Endometrial microvascular endothelial cells (primary cell): ENCODE measurements around the gene FAM240A. TPM values are rescaled to one million over a fixed set of nuclear protein-coding genes. Genes with fewer than 3 reads are reported as not detected.

Source experiments
- in situ Hi-C: cut with HindIII; loops from 2 replicates; pipeline ENCODE4 v1.10.0; 2017; ENCODE audit warnings: low sequenced_read_pairs, low pct_unique_long_range_greater_than_20kb; ENCODE audit errors: inconsistent ontology term
- total RNA-seq: library from RNA; depleted of rRNA; stranded (reverse); fragments of >200 nt; gene quantifications from one replicate; pipeline ENCODE4 v1.2.3, GENCODE V29; 2015; ENCODE audit errors: inconsistent ontology term

FAM240A gene
- total RNA-seq, 1 donor from 2014 or later: not detected

DNA sequence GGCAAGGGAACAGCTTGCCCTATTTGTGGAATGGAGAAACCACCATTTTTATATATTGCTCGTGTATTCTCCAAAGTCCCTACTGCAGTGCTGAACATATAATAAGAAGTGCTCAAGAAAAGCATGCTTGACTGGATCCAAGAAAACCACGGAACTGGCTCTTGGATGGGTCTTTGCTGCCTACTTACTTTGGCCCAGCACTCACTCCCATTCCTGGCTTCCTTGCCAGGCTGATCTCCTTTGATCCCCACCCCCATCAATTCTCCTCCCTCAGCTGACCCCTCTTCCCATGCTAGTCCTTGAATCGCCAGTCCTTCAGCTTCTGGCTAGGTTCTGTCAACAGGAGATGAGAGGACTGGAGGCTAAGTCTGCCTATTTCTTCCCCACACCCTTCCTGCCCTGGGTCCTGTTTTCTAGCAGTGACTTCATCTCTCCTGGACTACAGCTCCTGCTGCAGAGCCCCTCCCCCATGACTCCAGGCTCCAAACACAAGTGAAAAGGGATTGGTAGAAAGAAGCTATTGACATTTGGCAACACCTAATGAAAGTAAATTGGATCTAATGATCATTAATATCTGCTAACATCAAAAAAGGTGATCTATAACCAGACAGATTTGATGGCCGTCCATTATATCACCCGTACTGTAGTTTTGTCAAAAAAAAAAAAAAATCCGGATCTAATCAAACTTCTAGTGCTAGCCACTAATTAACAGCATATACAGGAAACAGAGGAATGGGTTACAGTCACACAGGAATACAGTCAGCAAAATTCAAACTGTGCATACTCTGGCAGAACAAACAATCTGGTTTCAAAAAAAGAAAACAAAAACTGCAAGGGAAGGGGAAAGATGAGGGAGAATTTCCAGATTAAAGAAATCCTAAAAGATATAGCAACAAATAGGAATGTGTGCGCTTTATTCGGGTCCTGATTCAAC is 7.8 kb downstream of the FAM240A start:
- in situ Hi-C loops: no loop called here

DNA sequence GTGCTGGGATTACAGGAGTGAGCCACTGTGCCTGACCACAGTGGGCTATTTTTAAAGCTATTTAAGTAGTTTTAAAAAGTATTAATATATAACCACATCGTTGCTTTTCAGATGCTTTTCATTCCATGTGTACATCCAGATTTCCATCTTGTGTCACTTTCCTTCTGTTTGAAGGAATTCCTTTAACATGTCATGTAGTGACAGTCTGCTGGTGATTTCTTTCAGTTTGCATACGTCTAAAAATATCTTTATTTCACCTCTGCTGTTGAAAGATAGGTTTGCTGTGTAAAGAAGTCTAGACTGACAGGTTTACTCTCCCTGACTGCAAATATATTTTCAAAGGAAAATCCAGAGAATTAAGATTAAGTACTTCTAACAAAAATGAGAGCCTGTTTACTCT is 12.2 kb downstream of the FAM240A start:
- in situ Hi-C loops: no loop called here

DNA sequence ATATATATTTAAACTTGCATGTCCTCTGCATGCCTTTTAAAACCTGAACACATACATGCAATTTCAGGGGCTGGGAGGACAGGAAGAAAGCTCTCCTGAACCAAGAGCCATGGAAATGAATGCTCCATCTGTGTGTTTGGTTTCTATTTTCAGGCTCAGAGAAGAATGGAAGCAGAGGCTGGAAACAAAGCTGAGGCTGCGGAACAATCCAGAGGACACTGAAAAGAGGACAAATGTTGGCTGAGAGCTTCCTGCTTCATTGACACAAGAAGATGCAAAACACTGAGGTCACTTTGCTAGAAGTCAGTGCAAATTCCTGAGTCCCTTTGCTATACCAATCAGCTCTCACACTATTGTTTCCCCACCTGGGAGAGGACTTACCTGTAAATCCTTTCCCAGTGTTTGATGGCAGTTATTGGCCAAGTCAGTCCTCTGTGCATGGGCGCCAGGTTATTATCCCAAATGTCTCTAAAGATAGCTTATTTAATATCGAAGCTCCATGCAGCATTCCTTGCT is 12.7 kb downstream of the FAM240A start:
- in situ Hi-C loops: no loop called here

DNA sequence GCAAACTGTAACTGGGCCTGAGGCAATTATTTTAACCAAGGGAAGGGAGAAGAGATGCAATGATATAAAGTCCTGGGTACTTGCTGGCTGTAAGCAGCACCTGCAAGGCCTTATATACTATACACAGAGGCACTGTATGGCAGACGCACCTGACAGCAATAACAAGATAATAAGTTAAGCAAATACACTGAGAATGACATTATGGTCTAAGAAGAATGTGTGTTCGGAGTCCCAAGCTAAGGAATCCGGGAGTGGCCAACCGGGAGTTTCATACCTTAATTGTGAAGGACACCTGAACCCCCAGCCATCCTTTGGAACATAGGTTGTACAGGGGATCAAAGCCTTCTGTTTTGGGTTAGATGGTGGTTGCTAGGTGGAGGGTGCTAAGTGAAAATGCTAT is 13.7 kb downstream of the FAM240A start:
- in situ Hi-C loops: no loop called here

DNA sequence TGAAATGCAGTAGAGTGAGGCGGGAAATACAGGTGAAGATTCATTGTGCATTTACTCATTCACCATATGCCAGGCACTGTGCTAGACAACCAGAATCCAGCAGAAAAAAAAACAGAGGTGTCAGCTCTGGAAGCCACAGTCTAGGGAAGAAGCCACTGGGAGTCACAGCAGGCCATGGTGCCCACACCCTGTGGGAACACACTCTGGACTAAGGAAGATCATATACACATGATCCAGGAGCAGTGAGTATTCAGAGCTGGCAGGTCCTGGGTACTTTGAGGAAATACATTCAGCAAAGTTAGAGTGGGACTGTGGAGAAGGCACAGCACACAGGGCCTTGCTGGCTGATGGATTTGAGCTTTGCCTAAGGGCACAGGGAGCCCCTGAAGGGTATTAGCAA is 14.8 kb downstream of the FAM240A start:
- in situ Hi-C loops: no loop called here

DNA sequence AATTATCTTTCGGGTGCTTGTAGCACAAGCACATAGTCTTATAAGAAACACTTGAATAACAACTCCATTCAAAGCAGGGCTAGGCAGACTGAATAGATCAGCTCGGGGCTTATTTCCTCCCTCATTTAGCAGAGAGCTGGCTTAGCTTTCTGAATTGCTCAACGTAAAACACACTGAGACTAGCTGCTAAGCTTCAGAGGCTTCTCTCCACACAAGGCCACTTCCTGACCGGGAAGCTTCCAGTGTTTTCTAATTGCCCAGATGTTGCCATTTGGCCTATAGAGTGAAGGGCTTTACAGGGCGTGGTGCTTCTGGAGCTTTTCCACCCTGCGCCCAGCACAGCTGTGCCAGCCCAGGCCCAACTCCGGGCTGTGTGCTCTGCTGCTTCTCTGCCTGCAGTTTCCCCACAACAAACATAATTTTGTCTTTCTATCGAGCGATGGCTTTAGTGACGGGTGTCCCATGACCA is 16.6 kb downstream of the FAM240A start:
- in situ Hi-C loops: no loop called here

DNA sequence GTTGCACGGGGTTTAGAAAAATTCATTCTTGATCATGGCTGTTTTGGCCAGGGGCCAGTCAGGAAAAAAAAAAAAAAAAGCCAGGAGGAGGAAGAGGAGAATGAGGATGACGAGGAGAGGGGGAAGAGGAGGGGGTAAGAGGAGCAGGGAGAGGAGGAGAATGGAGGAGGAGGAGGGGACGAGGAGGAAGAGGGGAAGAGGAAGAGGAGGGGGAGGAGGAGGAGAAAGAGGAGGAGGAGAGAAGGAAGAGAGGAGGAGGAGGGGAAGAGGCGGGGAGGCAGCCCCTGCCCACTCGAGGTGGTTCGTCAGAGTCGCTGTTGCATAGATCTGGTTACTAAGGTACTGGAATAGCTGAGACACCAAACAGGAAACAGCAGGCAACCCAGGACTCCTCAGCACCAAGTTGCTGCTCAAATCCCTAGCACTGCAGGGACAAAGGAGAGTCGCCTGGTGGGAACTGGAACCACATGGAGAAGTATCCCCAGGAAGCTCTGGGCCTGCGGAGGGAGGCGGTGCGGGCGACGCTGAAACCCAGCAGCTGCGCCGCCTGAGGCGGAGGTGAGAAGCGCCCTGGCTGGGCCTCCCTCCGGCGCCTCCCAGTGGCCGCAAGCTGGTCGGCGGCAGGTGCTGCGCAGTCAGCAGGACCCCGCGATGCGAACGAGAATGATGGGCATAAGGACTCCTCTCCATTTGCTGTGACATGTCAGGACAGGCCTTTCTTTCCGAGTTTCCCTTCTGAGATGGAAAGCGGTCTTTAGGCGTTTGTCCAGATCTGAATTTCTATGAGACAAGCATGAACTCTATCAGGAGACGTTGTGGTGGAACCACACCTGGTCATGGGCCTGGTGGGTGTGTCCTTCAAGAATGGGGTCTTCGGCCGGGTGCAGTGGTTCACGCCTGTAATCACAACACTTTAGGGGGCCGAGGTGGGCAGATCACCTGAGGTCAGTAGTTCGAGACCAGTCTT is 17.5 kb downstream of the FAM240A start:
- in situ Hi-C loops: no loop called here

DNA sequence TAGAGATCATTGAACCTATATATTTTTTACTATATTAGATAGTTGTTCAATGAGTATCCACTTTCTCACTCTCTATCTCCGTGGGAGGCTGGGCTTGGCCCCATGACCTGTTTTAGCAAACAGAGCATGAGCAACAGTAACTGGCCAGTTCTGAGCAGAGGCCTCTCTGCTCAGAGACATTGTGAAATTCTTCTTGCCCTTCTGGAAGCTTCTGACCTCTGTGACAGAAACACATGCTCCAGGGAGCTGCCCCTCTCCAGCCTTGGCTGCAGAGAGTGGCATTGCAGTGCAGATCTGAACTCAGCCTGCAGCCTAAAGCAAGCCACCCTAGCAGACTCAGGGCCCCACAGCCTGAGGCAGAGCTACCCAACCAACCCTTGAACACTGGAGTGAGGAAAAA is 20.5 kb downstream of the FAM240A start:
- in situ Hi-C loops: no loop called here

DNA sequence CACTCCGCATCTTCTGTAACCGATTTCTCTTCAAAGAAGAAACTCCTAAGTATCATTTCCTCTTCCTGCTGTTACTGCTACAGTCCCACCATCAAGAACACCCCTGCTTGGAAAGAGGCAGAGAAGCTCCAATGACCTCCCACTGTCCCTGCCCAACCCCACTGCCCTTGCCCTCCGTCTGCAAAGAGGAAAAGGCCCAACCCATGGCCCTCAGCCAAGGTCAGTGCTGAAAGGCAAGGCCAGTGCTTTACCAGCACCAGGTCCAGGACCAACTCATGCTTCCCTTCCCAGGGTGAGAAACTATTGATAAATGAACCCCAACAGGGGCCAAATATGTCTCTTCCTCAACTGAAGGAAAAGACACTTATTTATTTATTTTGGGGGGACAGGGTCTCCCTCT is 22.5 kb downstream of the FAM240A start:
- in situ Hi-C loops: no loop called here

DNA sequence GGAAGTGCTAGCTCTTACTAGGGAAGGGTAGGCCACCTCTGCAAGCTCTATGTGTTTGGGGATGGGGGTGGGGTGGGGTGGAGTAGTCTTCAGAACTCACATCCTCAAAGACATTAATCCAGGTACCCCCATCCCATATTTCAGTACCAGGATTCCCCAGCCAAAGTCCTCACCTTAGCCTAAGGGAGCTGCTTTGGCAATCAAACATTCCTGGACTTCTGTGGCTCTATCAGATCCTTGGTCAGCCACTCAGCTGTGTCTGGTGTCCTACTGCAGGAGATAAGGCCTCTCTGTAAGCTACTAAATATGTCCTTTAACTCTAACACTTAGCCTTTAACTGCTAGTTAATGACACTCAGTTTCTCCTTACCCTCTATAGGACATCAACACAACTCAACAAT is 26.9 kb downstream of the FAM240A start:
- in situ Hi-C loops: no loop called here

DNA sequence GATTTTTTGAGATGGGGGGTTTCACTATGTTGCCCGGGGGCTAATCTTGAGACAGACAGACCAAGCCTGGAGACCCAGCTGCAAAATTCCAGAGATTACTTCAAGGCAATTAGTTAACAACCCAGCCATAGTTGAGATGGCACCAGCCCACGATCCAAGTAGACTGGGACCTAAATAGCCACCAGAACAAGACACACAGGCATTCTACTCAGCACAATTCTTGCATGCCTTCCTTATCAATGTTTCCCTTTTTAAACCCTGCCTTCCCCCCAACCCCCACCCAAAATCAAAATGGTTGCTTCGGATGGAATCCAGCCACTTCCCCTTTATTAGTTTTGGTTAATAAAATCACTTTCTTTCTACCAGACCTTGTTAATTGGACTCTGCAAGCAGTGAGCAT is 28.6 kb downstream of the FAM240A start:
- in situ Hi-C loops: no loop called here

DNA sequence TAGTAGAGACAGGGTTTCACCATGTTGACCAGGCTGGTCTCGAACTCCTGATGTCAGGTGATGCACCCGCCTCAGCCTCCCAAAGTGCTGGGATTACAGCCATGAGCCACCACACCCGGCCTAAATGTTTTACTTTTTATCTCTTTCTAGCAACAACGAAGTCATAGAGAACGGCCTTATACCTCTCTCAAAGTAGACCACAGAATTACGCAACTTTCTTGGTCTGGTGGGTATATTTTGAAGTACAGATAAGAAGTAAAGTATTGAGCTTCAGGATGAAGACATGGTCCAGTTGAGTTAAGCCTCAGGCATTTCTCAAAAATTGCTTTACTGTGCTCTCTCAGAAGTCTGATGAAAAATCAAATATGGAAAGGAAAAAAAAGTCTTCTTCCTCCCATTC is 30.6 kb downstream of the FAM240A start:
- in situ Hi-C loops: no loop called here

DNA sequence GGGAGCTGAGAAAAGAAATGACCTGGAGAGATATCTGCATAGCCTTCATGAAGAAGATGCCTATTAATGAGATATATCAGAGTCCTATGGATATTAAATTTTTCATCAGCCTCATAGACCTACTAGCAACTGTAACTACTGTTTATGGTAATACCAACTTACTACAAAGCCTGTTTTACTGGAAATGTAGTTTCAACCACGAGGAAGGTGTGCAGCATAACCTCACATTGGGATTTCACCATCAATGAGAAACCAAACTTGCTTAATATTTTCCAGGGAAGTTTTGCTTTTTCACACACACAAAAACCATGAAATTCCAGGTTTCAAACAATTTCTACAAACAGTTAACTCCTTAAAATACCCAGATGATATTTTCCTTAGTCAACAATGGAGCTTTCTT is 31.4 kb downstream of the FAM240A start:
- in situ Hi-C loops: no loop called here

DNA sequence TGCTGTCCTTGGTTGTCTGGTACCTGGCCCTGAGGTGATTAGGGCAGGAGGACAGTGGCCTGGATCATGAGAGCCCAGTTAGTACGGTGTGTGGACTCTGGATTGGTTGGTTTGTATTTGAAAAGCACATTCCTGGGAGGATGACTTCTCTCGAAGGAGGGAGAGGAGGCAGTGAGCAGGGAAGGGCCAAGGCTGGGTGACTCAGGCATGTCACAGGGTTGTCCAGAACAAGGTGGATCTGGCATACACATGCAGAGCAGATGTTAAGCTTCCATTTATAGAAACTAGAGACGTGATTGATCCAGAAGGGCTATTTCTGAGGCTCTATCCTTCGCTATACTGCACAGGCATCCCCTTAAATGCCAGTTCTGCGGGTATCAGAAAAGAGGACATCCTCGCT is 34.4 kb downstream of the FAM240A start:
- in situ Hi-C loops: no loop called here

DNA sequence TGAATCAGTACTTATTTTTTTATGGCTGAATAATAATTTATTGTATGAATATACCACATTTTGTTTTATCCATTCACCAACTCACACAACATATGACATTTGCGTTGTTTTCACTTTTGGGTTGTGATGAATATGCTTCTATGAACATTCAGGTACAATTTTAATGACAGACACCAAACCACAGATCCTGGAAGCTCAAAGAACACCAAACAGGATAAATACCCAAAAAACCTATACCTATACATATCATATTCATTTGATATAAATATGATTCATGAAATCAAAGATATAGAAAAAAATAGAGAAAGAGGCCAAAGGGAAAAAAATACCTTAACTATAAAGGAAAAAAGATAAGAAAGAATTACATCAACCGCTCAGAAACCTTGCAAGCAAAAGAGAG is 35.8 kb downstream of the FAM240A start:
- in situ Hi-C loops: no loop called here

DNA sequence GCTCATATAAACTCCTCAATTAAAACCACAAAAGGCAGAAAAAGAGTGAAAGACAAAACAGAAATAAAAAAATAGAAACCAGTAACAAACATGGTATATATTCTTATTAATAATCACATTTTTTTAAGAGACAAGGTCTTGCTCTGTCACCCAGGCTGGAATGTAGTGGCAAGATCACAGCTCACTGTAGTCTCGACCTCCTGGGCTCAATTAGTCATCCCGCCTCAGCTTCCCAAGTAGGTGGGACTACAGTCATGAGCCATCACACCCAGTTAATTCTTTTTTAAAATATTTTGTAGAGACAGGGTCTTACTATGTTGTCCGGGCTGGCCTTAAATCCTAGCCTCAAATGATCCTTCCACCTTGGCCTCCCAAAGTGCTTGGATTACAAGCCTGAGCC is 37.1 kb downstream of the FAM240A start:
- in situ Hi-C loops: no loop called here

DNA sequence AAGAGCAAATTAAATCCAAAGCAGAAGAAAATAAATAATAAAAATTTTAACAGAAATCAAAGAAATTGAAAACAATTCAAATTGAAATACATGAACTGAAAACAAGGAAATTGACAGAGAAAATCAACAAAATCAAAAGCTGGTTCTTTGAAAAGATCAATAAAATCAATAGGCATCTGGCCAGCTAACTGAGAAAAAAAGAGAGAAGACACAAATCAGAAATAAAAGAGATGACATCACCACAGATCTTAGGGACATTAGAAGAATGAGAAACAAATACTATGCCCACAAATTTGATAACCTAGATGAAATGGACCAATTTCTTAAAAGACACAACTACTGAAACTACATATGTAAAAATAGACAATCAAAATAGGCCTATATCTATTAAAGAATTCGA is 38.8 kb downstream of the FAM240A start:
- in situ Hi-C loops: no loop called here

DNA sequence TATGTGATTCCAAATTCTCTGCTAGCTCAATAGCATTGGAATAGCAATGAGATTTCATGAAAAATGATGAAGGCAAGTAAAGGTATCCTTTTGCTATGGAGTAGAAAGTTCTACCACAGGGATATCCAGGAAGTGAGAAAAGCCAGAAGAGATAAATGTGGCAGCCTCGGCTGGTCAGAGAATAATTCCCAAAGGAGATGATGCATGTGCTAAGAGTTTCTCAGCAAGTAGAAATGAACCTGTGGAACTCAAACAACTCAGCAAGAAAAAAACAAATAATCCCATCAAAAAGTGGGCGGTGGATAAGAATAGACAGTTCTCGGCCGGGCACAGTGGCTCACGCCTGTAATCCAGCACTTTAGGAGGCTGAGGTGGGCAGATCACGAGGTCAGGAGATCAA is 42.9 kb downstream of the FAM240A start:
- in situ Hi-C loops: no loop called here

DNA sequence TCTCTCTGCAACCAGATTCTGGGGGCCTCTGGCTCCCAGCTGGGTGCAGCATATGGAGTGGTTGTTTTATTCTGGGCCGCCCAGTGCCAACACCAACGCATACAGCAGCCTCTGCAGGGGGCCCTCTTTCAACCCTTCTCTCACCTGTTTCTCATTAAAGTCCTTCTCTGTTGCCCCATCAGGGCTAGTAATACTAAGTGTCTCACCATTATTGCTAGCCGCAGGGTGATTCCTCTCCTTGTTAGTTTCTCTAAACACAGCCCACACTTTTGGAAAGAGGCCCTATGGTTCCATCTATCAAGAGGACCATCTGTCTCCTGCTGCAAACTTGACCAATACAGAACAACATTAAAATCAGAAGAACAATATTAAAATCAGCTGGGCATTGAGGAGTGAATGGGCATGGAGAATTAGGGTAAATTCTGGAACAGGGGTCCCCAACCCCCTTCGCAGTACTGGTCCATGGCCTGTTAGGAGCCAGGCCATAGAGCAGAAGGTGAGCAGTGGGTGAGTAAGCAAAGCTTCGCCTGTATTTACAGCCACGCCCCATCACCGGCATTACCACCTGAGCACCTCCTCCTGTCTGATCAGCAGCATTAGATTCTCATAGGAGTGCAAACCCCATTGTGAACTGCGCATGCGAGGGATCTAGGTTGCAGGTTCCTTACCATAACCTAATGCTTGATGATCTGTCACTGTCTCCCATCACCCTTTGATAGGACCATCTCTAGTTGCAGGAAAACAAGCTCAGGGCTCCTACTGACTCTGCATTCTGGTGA is 44.6 kb downstream of the FAM240A start:
- in situ Hi-C loops: no loop called here
